Suprapubic skin (tissue), 3 donors: ENCODE measurements around the gene PODXL.

Experiments
- POLR2A ChIP-seq, 2 donors: fragments of 450-650 bp; IDR thresholded peaks; one replicate each; pipeline ENCODE4 v1.6.1; 2017; ENCODE audit warnings: antibody characterized with exemption in 2 of 2, mild to moderate bottlenecking in 2 of 2, moderate library complexity in 2 of 2
- TF ChIP-seq, protein P1 (sequence below), 2 donors: fragments of 200-600 bp in 1 of 2; fragments of 450-650 bp in 1 of 2; sonication (generic) in 1 of 2; IDR thresholded peaks; one replicate each; pipeline ENCODE4 v1.5.1; 2016 to 2019; ENCODE audit warnings: antibody characterized with exemption in 2 of 2, mild to moderate bottlenecking in 1 of 2, moderate library complexity in 1 of 2

DNA sequence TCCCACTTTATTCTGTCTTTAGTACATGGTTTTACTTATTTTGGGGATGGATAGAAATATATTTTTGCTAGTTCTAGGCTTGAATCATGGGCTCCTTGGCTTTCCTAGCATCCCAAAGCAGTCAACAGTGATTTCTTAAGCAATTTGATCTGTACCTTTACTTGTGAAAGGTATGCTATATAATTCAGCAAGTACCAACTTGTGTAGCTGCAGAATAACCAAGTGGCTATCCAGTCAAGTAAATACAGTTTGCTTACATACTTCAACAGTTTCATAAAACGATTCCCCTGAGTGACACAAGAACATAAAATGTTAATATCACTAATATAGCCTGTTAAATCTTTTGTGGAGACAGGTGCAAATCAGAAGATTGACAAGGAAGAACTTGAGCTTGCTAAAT is 67.2 kb downstream of the PODXL start:
- TF ChIP-seq, protein P1, sequence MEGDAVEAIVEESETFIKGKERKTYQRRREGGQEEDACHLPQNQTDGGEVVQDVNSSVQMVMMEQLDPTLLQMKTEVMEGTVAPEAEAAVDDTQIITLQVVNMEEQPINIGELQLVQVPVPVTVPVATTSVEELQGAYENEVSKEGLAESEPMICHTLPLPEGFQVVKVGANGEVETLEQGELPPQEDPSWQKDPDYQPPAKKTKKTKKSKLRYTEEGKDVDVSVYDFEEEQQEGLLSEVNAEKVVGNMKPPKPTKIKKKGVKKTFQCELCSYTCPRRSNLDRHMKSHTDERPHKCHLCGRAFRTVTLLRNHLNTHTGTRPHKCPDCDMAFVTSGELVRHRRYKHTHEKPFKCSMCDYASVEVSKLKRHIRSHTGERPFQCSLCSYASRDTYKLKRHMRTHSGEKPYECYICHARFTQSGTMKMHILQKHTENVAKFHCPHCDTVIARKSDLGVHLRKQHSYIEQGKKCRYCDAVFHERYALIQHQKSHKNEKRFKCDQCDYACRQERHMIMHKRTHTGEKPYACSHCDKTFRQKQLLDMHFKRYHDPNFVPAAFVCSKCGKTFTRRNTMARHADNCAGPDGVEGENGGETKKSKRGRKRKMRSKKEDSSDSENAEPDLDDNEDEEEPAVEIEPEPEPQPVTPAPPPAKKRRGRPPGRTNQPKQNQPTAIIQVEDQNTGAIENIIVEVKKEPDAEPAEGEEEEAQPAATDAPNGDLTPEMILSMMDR (IDR thresholded peaks at IDR 0.05), result no peak
- TF ChIP-seq POLR2A (IDR thresholded peaks at IDR 0.05), result no peak
